SJSA1 (cell line): Measurements from ENCODE around the gene NYAP2. TPM values are rescaled to one million over a fixed set of nuclear protein-coding genes. Genes with fewer than 3 reads are reported as not detected.

Experiments used
- DNase-seq, 2 experiments: peaks; one replicate each; pipeline ENCODE4 v3.0.0-alpha.2; 2015 to 2020; ENCODE audit warnings: low spot score in 2 of 2, low read depth in 1 of 2
- H3K27ac ChIP-seq: fragments of 250-450 bp; sonication (Bioruptor Pico); 2 replicates; pipeline ENCODE4 v1.5.1; 2020; ENCODE audit warnings: mild to moderate bottlenecking, moderate library complexity
- H3K27me3 ChIP-seq: fragments of 250-450 bp; sonication (Bioruptor Pico); replicated peaks from 2 replicates; pipeline ENCODE4 v1.5.1; 2020; ENCODE audit warnings: mild to moderate bottlenecking, moderate library complexity
- H3K36me3 ChIP-seq: fragments of 250-450 bp; sonication (Bioruptor Pico); 2 replicates; pipeline ENCODE4 v1.5.1; 2020; ENCODE audit warnings: mild to moderate bottlenecking
- H3K4me1 ChIP-seq: fragments of 250-450 bp; sonication (Bioruptor Pico); replicated peaks from 2 replicates; pipeline ENCODE4 v1.6.1; 2021; ENCODE audit warnings: mild to moderate bottlenecking
- H3K4me3 ChIP-seq: fragments of 250-450 bp; sonication (Bioruptor Pico); 2 replicates; pipeline ENCODE4 v1.5.1; 2020; ENCODE audit warnings: mild to moderate bottlenecking
- H3K9me3 ChIP-seq: fragments of 250-450 bp; sonication (Bioruptor Pico); replicated peaks from 2 replicates; pipeline ENCODE4 v1.5.1; 2020; ENCODE audit warnings: mild to moderate bottlenecking
- total RNA-seq: library from RNA; depleted of rRNA; stranded (reverse); fragments of >200 nt; shearing (Covaris generic); gene quantifications from 2 replicates; pipeline ENCODE4 v1.2.3, GENCODE V29; 2014

Gene NYAP2
- total RNA-seq, 1 experiment from 2014 or later: not detected

DNA sequence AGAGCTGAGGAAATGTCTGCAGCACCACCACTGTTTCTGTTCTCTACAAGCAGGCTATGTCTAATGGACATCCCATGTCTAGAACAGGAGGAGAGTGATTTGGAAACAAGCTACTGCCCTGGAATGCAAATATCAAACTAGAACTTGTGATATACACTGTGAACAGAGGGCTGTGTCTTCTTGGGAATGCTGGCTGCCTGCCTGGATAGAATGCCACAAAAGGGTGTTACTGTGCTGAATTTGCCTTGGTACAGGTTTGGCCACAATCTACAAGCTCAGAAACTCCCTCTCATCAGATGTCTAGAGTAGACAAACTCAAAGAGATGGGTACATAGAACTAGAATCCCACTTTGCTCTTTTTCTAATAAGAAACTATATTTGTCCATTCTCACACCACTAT lies 170.5 kb downstream of the NYAP2 start:
- no peak for DNase-seq
- Histone ChIP-seq H3K27ac (no peak overlapping the region), H3K36me3 (no peaks in the 10 kb centered on the region), H3K4me3 (no peak overlapping the region), H3K9me3 (no peaks in the 10 kb centered on the region), H3K4me1 (no peaks in the 10 kb centered on the region), H3K27me3 (no peaks in the 10 kb centered on the region)

DNA sequence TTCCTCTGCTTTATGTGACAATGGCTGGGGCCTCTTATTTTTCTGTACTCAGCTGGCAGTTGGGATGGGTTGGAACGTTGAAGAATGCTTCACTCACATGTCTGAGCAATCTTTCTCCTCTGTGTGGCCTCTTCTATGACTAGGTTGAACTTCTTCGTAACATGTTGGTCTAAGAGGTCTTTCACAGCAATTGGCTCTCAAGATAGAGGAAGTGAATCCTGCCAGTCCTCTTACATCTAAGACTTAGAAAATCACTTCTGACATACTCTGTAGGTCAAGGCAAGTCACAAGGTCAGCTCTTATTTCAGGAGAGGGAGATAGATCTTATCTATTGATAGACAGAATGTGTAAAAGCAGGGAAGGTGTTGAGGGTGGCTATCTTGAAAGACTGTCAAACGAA lies 174.1 kb downstream of the NYAP2 start:
- Histone ChIP-seq H3K4me1 (no peaks in the 10 kb centered on the region), H3K4me3 (no peak overlapping the region), H3K27ac (no peak overlapping the region), H3K36me3 (no peaks in the 10 kb centered on the region), H3K27me3 (no peaks in the 10 kb centered on the region), H3K9me3 (no peaks in the 10 kb centered on the region)
- DNase-seq: no peak

DNA sequence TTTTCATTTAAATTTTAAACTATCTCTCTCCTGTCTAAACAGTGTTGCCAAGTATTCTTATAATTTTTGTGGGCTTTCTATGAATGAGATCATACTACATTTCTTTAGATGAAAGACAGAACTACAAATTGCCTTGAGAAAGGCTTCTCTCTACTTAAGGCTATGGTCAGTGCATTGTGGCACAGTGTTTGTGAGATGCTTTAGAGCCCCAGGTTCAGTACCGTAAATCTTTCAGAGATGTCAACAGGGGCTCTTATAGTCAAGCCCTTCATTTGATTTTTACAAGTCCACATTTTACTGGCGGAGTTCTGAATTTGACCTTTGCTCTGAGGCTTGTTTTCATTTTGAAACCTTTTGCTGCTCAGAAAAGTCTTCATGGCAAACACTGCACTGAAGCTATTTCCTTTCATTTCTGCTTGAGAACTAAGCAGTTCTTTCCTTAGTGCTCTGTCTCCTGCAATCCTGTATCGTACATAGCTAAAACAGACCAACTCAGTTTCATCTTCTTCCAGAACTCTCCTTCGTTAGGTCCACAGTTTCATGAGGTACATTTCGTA lies 175.2 kb downstream of the NYAP2 start:
- no peaks in the 10 kb centered on the region for H3K4me1 ChIP-seq
- H3K9me3 ChIP-seq: no peaks in the 10 kb centered on the region
- DNase-seq: no peak

DNA sequence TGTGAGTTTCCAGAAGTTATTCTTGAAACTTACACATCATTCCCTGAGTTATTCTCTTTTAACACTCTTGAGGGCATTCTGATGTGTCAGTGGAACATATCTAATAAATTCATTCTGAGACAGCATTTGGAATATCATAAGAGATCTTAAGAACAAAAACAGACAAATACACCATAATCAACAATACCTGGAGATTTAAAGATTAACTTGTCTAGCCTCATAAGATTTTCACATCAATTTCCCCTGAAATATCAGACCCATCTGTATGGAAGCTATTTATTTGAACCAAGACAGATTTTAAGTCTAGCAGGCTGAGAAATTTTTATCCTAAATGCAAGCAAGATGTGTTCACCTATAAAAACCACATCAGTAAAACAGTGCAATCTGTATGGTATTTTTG lies 181.6 kb downstream of the NYAP2 start:
- Histone ChIP-seq H3K4me3 (no peak overlapping the region), H3K9me3 (no peaks in the 10 kb centered on the region), H3K27ac (no peak overlapping the region), H3K27me3 (no peaks in the 10 kb centered on the region), H3K4me1 (no peaks in the 10 kb centered on the region), H3K36me3 (no peaks in the 10 kb centered on the region)
- DNase-seq: no peak

More for the DNA sequence above, 175.2 kb downstream of the NYAP2 start:
- no peak overlapping the region for H3K27ac ChIP-seq
- H3K4me3 ChIP-seq: no peak overlapping the region
- no peaks in the 10 kb centered on the region for H3K27me3 ChIP-seq
- no peaks in the 10 kb centered on the region for H3K36me3 ChIP-seq

DNA sequence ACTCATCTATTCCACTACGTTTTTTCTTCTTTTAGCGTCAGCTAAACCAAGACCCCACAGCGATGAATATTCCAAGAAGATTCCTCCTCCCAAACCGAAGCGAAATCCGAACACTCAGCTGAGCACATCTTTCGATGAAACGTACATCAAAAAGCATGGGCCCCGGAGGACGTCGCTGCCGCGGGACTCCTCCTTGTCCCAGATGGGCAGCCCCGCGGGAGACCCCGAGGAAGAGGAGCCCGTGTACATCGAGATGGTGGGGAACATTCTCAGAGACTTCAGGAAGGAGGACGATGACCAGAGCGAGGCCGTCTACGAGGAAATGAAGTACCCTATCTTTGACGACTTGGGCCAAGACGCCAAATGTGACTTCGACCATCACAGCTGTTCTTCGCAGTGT lies 182.4 kb downstream of the NYAP2 start:
- DNase-seq: no peak

DNA sequence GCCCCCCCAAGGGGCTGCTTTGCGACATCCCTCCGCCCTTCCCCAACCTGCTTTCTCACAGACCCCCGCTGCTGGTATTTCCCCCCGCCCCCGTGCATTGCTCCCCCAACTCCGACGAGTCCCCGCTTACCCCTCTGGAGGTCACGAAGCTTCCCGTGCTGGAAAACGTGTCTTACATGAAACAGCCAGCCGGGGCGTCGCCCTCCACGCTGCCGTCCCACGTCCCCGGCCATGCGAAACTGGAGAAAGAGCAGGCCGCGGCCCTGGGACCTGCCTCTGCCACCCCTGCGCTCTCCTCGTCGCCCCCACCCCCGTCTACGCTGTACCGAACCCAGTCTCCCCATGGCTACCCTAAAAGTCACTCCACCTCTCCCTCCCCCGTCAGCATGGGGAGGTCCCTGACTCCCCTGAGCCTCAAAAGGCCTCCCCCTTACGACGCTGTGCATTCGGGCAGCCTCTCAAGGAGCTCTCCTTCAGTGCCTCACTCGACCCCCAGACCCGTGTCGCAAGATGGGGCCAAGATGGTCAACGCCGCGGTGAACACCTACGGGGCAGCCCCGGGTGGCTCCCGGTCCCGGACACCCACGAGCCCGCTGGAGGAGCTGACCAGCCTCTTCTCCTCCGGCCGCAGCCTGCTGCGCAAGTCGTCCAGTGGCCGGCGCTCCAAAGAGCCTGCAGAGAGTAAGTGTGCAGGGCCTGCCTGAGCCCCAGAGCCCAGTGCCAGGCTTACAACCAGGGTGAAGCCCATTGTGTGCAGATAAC lies 183.0 kb downstream of the NYAP2 start:
- no peaks in the 10 kb centered on the region for H3K36me3 ChIP-seq
- no peaks in the 10 kb centered on the region for H3K27me3 ChIP-seq

More for the DNA sequence above, 182.4 kb downstream of the NYAP2 start:
- Histone ChIP-seq H3K36me3 (no peaks in the 10 kb centered on the region), H3K4me3 (no peak overlapping the region), H3K4me1 (no peaks in the 10 kb centered on the region), H3K9me3 (no peaks in the 10 kb centered on the region), H3K27ac (no peak overlapping the region), H3K27me3 (no peaks in the 10 kb centered on the region)

DNA sequence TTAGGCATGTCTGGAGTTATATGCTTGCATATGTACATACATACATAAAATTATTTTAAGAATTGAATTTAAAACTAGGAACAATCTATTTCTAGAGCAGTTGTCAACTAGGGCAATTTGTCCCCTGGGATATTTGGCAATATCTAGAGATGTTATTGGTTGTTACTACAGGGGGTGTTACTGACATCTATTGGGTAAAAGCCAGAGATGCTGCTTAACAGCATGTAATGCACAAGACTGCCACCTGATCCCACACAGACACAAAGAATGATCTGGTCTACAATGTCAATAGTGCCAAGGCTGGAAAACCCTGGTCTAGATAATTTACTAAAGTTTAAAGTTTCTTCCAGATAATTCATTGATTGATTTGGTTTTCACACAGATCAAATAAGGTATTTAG lies 185.3 kb downstream of the NYAP2 start:
- no peaks in the 10 kb centered on the region for H3K9me3 ChIP-seq

More for the DNA sequence above, 183.0 kb downstream of the NYAP2 start:
- DNase-seq: no peak
- Histone ChIP-seq H3K4me3 (no peak overlapping the region), H3K27ac (no peak overlapping the region), H3K9me3 (no peaks in the 10 kb centered on the region), H3K4me1 (no peaks in the 10 kb centered on the region)

DNA sequence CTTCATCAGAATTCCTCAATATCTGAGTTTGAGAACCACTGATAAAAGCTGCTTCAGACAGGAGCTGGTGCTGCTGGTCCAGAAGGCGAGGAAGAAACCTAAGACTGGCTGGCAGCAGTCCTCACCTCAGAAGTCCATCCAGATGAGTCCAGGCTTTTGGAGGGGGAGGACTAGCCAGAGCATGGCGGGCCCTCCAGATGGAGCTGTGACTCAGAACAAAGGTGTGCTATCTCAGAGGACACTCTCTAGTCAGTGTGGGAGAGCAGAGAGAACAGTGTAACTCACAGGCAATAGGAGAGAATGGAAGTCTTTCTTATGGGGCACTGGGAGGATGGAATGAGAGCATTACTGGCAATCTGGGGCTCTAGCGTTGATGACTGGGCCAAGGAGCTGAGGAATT lies 191.4 kb downstream of the NYAP2 start:
- no peak for DNase-seq
- H3K4me3 ChIP-seq: no peak overlapping the region
- H3K27ac ChIP-seq: no peak overlapping the region
- 0 out of 2 replicates have a peak, but pooled peaks cover 4% of the 10 kb centered on the region for H3K27me3 ChIP-seq
- H3K9me3 ChIP-seq: no peaks in the 10 kb centered on the region
- no peaks in the 10 kb centered on the region for H3K36me3 ChIP-seq
- H3K4me1 ChIP-seq: no peaks in the 10 kb centered on the region

More for the DNA sequence above, 185.3 kb downstream of the NYAP2 start:
- H3K4me1 ChIP-seq: no peaks in the 10 kb centered on the region
- no peak overlapping the region for H3K4me3 ChIP-seq
- no peak overlapping the region for H3K27ac ChIP-seq
- H3K27me3 ChIP-seq: no peaks in the 10 kb centered on the region
- no peaks in the 10 kb centered on the region for H3K36me3 ChIP-seq
- DNase-seq: no peak

DNA sequence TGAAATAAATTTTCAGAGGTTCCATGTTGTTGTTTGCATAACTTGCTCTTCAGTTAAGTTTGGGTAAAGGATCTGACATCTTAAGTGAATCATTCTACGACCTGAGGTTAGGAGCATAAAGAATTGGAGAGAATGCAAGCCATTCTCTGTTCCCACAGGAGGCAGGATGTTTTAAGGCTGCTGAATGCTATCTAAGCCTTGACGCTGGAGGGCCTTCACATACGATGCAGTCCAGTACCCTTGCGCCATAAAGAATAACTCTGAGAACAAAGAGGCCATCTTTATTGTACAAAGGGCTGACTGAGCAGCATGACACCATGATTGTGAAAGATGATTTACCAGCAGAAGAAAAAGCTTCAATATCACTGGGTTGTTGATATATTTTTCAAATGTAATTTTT lies 198.4 kb downstream of the NYAP2 start:
- Histone ChIP-seq H3K27ac (no peak overlapping the region), H3K9me3 (no peaks in the 10 kb centered on the region), H3K4me3 (no peak overlapping the region), H3K36me3 (no peaks in the 10 kb centered on the region), H3K27me3 (0 out of 2 replicates have a peak, but pooled peaks cover 4% of the 10 kb centered on the region), H3K4me1 (no peaks in the 10 kb centered on the region)
- no peak for DNase-seq

DNA sequence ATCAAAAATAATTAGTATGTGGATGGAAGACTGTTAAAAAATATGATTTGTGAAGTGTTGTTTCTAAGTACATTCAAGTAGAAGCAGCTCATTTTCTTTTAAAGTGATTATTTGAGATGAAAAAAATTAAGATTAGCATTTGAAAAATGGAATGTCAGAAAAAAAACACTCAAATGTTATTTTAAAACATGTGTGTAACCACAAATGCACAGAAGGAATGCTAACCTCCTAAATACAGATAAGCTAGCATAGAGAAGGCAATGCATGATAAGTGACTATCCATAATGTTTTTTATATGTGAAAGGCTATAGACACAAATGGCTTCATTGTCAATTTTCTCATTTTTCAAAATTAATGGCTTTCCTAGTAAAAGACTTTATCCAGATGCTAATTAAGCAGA lies 198.9 kb downstream of the NYAP2 start:
- 0 out of 2 replicates have a peak, but pooled peaks cover 3% of the 10 kb centered on the region for H3K27me3 ChIP-seq

DNA sequence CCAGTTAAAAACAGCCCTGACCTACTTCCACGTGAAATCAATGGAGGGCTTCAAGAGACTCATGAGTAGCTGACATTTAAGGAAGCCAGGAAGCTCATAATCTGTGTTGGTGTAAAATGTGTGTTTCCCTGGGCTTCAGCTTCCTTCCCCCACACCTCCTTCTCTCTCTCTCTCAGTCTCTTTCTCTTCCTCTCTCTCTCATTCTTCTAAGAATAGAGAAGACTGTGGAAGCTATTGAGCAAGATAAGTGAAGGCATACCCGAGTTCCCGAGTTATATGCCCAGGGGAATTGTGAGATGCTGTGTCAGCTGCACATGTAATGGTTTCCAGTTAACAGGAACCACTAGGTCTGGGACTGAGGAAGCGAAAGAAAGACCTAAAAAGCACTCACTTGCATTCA lies 199.4 kb downstream of the NYAP2 start:
- Histone ChIP-seq H3K36me3 (no peaks in the 10 kb centered on the region), H3K9me3 (no peaks in the 10 kb centered on the region), H3K4me3 (no peak overlapping the region), H3K4me1 (no peaks in the 10 kb centered on the region), H3K27ac (no peak overlapping the region), H3K27me3 (no peaks in the 10 kb centered on the region)
- DNase-seq: no peak

More for the DNA sequence above, 198.9 kb downstream of the NYAP2 start:
- DNase-seq: no peak
- H3K4me3 ChIP-seq: no peak overlapping the region
- H3K9me3 ChIP-seq: no peaks in the 10 kb centered on the region
- no peaks in the 10 kb centered on the region for H3K4me1 ChIP-seq
- no peak overlapping the region for H3K27ac ChIP-seq
- H3K36me3 ChIP-seq: no peaks in the 10 kb centered on the region

DNA sequence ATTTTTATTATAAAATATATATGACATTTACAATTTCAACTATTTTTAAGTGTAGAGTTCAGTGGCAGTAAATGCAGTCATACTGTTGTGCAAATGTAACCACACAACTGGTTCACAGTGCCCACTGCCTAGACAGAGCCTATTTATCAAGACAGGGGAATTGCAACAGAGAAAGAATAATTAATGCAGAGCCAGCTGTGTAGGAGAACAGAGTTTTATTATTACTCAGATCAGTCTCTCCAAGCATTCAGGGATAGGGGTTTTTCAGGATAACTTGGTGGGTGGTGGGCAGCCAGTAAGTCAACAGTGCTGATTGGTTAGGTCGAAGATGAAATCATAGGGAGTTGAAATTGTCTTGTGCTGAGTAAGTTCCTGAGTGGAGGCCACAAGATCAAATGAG lies 200.3 kb downstream of the NYAP2 start:
- DNase-seq: no peak
- H3K27me3 ChIP-seq: no peaks in the 10 kb centered on the region
- H3K4me3 ChIP-seq: no peak overlapping the region

DNA sequence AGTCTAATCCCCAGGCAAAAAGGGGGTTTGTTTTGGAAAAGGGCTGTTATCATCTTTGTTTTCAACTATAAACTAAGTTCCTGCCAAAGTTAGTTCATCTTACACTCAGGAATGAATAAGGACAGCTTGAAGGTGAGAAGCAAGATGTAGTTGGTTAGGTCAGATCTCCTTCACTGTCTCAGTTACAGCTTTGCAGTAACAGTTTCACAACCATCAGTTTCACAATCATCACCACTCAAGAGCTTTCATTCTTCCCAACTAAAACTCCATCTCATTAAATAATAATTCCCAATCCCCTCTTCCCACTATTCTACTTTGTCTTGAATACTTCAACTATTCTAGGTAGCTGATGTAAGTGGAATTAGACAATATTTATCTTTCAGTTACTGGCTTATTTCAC lies 200.9 kb downstream of the NYAP2 start:
- DNase-seq: no peak
- no peaks in the 10 kb centered on the region for H3K36me3 ChIP-seq
- no peaks in the 10 kb centered on the region for H3K27me3 ChIP-seq
- no peaks in the 10 kb centered on the region for H3K9me3 ChIP-seq
- H3K4me3 ChIP-seq: no peak overlapping the region
- H3K4me1 ChIP-seq: no peaks in the 10 kb centered on the region
- no peak overlapping the region for H3K27ac ChIP-seq

More for the DNA sequence above, 200.3 kb downstream of the NYAP2 start:
- no peak overlapping the region for H3K27ac ChIP-seq
- H3K36me3 ChIP-seq: no peaks in the 10 kb centered on the region
- H3K4me1 ChIP-seq: no peaks in the 10 kb centered on the region
- H3K9me3 ChIP-seq: no peaks in the 10 kb centered on the region

DNA sequence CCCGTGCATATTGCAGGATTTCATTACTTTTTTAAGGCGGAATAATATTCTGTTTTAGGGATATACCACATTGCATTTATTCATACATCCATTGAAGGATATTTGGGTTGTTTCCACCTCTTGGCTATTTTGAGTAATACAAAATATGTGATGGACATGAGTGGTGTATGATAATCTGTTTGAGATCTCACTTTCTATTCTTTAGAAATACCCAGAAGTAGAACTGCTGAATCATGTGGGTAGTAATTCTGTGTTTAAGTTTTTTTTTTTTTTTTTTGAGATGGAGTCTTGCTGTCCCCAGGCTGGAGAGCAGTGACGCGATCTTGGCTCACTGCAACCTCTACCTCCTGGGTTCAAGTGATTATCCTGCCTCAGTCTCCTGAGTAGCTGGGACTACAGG lies 201.4 kb downstream of the NYAP2 start:
- Histone ChIP-seq H3K9me3 (no peaks in the 10 kb centered on the region), H3K27me3 (no peaks in the 10 kb centered on the region), H3K36me3 (no peaks in the 10 kb centered on the region), H3K4me3 (no peak overlapping the region), H3K27ac (no peak overlapping the region), H3K4me1 (no peaks in the 10 kb centered on the region)
- no peak for DNase-seq
